Tibial nerve (tissue), 4 donors: ENCODE measurements around the gene ZEB1.

Source experiments
- CTCF ChIP-seq, 5 experiments: fragments of 200-600 bp in 3 of 5; fragments of 450-650 bp in 2 of 5; sonication (generic) in 3 of 5; IDR thresholded peaks; one replicate each; pipeline ENCODE4 v1.5.1; 2016 to 2019; ENCODE audit warnings: antibody characterized with exemption in 5 of 5, mild to moderate bottlenecking in 3 of 5, moderate library complexity in 2 of 5
- EP300 ChIP-seq, 2 donors: sonication (generic); formaldehyde crosslinking; IDR thresholded peaks; one replicate each; pipeline ENCODE4 v1.6.1; 2017; ENCODE audit warnings: antibody characterized with exemption in 2 of 2, mild to moderate bottlenecking in 1 of 2
- POLR2A ChIP-seq, 2 donors: fragments of 450-650 bp; IDR thresholded peaks; one replicate each; pipeline ENCODE4 v1.6.1; 2017; ENCODE audit warnings: antibody characterized with exemption in 2 of 2, mild to moderate bottlenecking in 2 of 2, moderate library complexity in 2 of 2

GRCh38 chr10:31467791-31468535, 148.9 kb downstream of the ZEB1 start:
- TF ChIP-seq CTCF (IDR thresholded peaks at IDR 0.05): no peak
- TF ChIP-seq EP300 (IDR thresholded peaks at IDR 0.05): no peak
- TF ChIP-seq POLR2A (IDR thresholded peaks at IDR 0.05): no peak
